ENCODE results near the gene TRMT11.

TRMT11 gene

DNA sequence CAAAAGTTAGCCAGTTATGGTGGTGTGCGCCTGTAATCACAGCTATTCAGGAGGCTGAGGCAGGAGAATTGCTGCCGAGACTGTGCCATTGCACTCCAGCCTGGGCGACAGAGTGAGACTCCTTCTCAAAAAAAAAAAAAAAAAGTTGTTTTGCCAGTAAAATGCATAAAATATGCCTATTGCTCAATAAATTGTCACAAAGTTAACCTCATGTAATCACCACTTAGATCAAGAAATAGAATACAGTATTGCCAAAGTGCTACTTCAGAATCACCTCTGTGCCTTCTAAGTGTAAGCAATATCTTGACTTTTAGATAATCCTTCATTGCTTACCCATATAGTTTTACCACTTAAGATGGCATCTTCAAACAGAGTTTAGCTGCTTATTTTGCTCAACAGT, 80.7 kb downstream of the TRMT11 start:
- no peaks in the 10 kb centered on the region for H3K27me3 ChIP-seq (replicated peaks; ENCODE audit: insufficient read depth, low read length)
- no peaks in the 10 kb centered on the region for H3K4me1 ChIP-seq (ENCODE audit: low read length)
- no peaks in the 10 kb centered on the region for H3F3A ChIP-seq (ENCODE audit: insufficient read depth, low read length)
- H4K20me1 ChIP-seq (ENCODE audit: insufficient read depth, low read length), result no peaks in the 10 kb centered on the region
- H3K79me2 ChIP-seq (ENCODE audit: low read length), result no peaks in the 10 kb centered on the region
- DNase-seq, result no peak
- no peaks in the 10 kb centered on the region for H3K9me2 ChIP-seq (replicated peaks; ENCODE audit: insufficient read depth, low read length)
- H2AFZ ChIP-seq (ENCODE audit: low read length), result no peak overlapping the region
- no peak overlapping the region for H3K4me2 ChIP-seq (ENCODE audit: low read depth, low read length)
- no peak overlapping the region for H3K27ac ChIP-seq (ENCODE audit: low read length)
- no peak overlapping the region for H3K9ac ChIP-seq (ENCODE audit: low read length)
- no peaks in the 10 kb centered on the region for H3K9me3 ChIP-seq (replicated peaks; ENCODE audit: insufficient read depth, low read length)
- no peaks in the 10 kb centered on the region for H3K36me3 ChIP-seq (replicated peaks; ENCODE audit: insufficient read depth, low read length)
- no peak overlapping the region for H3K4me3 ChIP-seq (ENCODE audit: low read length)
- TF ChIP-seq EZH2 (optimal IDR thresholded peaks at IDR 0.05; ENCODE audit: low read depth, low read length), result no peak
- TF ChIP-seq, protein P1, sequence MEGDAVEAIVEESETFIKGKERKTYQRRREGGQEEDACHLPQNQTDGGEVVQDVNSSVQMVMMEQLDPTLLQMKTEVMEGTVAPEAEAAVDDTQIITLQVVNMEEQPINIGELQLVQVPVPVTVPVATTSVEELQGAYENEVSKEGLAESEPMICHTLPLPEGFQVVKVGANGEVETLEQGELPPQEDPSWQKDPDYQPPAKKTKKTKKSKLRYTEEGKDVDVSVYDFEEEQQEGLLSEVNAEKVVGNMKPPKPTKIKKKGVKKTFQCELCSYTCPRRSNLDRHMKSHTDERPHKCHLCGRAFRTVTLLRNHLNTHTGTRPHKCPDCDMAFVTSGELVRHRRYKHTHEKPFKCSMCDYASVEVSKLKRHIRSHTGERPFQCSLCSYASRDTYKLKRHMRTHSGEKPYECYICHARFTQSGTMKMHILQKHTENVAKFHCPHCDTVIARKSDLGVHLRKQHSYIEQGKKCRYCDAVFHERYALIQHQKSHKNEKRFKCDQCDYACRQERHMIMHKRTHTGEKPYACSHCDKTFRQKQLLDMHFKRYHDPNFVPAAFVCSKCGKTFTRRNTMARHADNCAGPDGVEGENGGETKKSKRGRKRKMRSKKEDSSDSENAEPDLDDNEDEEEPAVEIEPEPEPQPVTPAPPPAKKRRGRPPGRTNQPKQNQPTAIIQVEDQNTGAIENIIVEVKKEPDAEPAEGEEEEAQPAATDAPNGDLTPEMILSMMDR (IDR thresholded peaks at IDR 0.05; ENCODE audit: low read length), result no peak
- no peak for TF ChIP-seq EZH2phosphoT487 (IDR thresholded peaks at IDR 0.05; ENCODE audit: low read length)

DNA sequence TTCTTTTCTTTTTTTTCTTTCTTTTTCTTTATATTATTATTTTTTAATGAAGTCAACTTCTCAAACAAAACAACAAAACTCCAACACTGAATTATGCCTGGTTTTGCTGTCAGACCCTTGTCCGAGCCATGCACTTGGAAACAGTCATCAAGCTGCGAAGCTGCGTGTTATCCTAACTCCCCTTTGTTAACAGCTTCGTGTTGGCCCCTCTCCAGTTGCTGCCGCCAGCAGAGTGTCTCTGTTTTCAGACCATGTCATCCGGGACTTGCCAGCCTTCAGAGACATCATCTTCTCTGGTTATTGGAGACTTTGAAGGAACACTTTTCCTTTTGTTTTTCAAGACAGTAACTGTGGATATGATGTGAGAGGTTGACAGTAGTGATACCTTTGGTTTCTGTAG, 83.1 kb downstream of the TRMT11 start:
- Histone ChIP-seq H4K20me1 (ENCODE audit: insufficient read depth, low read length) (no peaks in the 10 kb centered on the region), H3K9ac (ENCODE audit: low read length) (no peak overlapping the region), H3K4me3 (ENCODE audit: low read length) (no peak overlapping the region), H3K36me3 (replicated peaks; ENCODE audit: insufficient read depth, low read length) (no peaks in the 10 kb centered on the region), H2AFZ (ENCODE audit: low read length) (no peak overlapping the region), H3F3A (ENCODE audit: insufficient read depth, low read length) (no peaks in the 10 kb centered on the region), H3K9me3 (replicated peaks; ENCODE audit: insufficient read depth, low read length) (no peaks in the 10 kb centered on the region), H3K27ac (ENCODE audit: low read length) (no peak overlapping the region), H3K79me2 (ENCODE audit: low read length) (no peaks in the 10 kb centered on the region), H3K4me2 (ENCODE audit: low read depth, low read length) (no peak overlapping the region), H3K9me2 (replicated peaks; ENCODE audit: insufficient read depth, low read length) (no peaks in the 10 kb centered on the region), H3K4me1 (ENCODE audit: low read length) (no peaks in the 10 kb centered on the region), H3K27me3 (replicated peaks; ENCODE audit: insufficient read depth, low read length) (no peaks in the 10 kb centered on the region)
- no peak for DNase-seq
- TF ChIP-seq EZH2phosphoT487 (IDR thresholded peaks at IDR 0.05; ENCODE audit: low read length) (no peak), EZH2 (optimal IDR thresholded peaks at IDR 0.05; ENCODE audit: low read depth, low read length) (no peak)
- TF ChIP-seq, protein P1 (IDR thresholded peaks at IDR 0.05; ENCODE audit: low read length), result no peak

DNA sequence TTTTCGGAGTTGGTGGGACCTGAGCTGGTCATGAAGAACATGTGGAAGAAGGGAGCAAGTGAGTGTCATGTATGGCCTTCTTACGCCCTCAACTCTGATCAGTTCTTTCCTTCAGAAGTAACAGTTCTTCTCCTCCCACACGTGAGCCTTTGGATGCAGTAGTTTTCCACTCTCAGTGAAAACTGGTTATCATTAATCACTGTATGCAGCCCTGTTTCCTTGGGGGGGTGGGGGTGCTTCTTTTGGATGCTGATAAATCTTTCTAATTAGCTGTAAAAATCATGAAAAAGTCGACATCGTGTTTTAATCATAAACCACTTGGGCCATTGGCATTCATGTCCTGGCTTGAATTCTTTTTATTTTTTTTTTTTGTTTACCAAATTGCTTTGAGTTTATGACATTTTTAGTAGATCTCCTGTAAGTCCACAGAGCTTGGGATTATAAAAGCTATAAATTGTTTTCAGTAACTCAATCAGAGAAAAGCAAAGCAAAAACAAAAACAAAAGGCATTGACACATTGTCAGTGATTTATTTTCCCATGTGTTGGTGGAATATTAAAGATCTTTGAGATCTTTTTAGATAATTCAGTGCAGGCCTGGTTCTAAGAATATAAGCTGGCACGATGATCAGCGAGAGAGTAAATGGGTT, 84.8 kb downstream of the TRMT11 start:
- no peaks in the 10 kb centered on the region for H3K27me3 ChIP-seq (replicated peaks; ENCODE audit: insufficient read depth, low read length)
- no peaks in the 10 kb centered on the region for H3K4me1 ChIP-seq (ENCODE audit: low read length)
- TF ChIP-seq, protein P1 (IDR thresholded peaks at IDR 0.05; ENCODE audit: low read length), result no peak
- no peak for TF ChIP-seq EZH2 (optimal IDR thresholded peaks at IDR 0.05; ENCODE audit: low read depth, low read length)
- TF ChIP-seq EZH2phosphoT487 (IDR thresholded peaks at IDR 0.05; ENCODE audit: low read length), result no peak
- no peak overlapping the region for H3K4me3 ChIP-seq (ENCODE audit: low read length)
- H3K9ac ChIP-seq (ENCODE audit: low read length), result no peak overlapping the region
- no peak overlapping the region for H3K27ac ChIP-seq (ENCODE audit: low read length)
- no peak overlapping the region for H3K4me2 ChIP-seq (ENCODE audit: low read depth, low read length)
- no peaks in the 10 kb centered on the region for H3K79me2 ChIP-seq (ENCODE audit: low read length)
- no peaks in the 10 kb centered on the region for H3K36me3 ChIP-seq (replicated peaks; ENCODE audit: insufficient read depth, low read length)
- no peaks in the 10 kb centered on the region for H3K9me3 ChIP-seq (replicated peaks; ENCODE audit: insufficient read depth, low read length)
- H4K20me1 ChIP-seq (ENCODE audit: insufficient read depth, low read length), result no peaks in the 10 kb centered on the region
- no peaks in the 10 kb centered on the region for H3F3A ChIP-seq (ENCODE audit: insufficient read depth, low read length)
- DNase-seq, result no peak
- H3K9me2 ChIP-seq (replicated peaks; ENCODE audit: insufficient read depth, low read length), result no peaks in the 10 kb centered on the region
- H2AFZ ChIP-seq (ENCODE audit: low read length), result no peak overlapping the region
